GM10266 (cell line): Measurements from ENCODE around the gene DIP2A.
"Not testable (repeated sequence)": the region's sequence is repeated elsewhere in the genome, so short reads cannot be mapped to it uniquely, and the experiment has no call there.

Experiments
- DNase-seq: peaks from one replicate; pipeline ENCODE4 v3.0.0; 2012; ENCODE audit errors: extremely low spot score
- TF ChIP-seq, protein P1 (sequence below): IDR thresholded peaks from 2 replicates; pipeline ENCODE4 v1.5.1; 2012; ENCODE audit warnings: mild to moderate bottlenecking, low read depth; ENCODE audit not compliant: control insufficient read depth, insufficient read depth; ENCODE audit errors: missing control alignments

DIP2A gene

DNA sequence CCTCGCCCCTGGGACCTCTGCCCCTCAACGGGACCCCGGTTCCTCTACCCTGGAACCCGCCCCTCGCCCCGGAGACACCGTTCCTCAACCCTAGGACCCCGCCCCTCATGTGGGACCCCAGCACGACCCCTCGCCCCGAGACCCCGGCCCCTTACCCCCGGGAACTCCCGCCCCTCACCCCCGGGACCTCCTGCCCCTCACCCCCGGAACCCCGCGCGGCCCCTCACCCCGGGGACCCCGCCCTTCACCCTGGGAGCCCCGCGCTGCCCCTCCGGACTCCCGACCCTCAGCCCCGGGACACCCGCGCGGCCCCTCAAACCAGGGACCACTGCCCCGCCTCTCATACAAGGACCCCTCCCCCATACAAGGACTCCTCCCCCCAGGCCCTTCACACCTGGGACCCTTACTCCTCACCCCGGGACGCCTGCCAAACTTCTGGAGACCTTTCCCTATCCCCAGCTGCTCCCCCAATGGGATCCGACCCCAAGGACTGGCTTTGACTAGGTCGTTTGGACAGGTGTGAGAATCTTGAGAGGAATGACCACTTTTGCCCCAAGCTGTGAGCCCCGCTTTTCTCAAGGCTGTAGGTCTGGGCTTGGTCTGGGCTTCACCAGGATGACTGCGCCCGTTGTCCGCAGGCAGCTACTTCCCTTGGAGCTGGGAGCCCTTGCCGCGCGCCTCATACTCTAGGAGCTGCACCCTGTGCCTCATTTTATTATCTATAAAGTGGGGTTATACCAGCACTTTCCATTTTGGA, 843 bp downstream of the DIP2A start:
- TF ChIP-seq, protein P1, sequence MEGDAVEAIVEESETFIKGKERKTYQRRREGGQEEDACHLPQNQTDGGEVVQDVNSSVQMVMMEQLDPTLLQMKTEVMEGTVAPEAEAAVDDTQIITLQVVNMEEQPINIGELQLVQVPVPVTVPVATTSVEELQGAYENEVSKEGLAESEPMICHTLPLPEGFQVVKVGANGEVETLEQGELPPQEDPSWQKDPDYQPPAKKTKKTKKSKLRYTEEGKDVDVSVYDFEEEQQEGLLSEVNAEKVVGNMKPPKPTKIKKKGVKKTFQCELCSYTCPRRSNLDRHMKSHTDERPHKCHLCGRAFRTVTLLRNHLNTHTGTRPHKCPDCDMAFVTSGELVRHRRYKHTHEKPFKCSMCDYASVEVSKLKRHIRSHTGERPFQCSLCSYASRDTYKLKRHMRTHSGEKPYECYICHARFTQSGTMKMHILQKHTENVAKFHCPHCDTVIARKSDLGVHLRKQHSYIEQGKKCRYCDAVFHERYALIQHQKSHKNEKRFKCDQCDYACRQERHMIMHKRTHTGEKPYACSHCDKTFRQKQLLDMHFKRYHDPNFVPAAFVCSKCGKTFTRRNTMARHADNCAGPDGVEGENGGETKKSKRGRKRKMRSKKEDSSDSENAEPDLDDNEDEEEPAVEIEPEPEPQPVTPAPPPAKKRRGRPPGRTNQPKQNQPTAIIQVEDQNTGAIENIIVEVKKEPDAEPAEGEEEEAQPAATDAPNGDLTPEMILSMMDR, result no peak
- no peak for DNase-seq

- TF ChIP-seq, protein P1, result no peak
- no peak for DNase-seq
These were observed 3.2 kb downstream of the DIP2A start for GRCh38 chr21:46461909-46462308.

- not testable (repeated sequence) for DNase-seq
These were observed 6.5 kb downstream of the DIP2A start for GRCh38 chr21:46465153-46465552.

DNA sequence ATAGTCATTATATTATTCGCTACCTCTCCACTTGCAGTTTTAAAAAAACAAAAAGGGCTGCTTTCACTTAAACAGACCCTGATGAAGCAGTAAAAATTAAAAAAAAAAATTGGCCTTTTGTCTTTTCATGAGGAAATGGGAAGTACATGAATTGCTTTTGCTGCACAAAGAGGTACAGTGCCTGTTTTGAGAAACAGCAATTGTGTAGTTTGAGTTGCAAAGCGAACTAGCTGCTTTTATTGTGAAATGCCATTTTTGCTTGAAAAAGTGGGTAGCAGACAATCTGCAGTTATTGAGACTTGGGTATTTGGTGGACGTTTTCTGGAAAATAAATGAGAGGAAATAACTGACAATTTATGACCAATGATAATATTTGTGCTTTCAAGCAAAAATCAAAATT, 7.0 kb downstream of the DIP2A start:
- TF ChIP-seq, protein P1, result no peak
- no peak for DNase-seq

- DNase-seq, result no peak
- TF ChIP-seq, protein P1, result no peak
These were observed 9.6 kb downstream of the DIP2A start for GRCh38 chr21:46468108-46468774.

DNA sequence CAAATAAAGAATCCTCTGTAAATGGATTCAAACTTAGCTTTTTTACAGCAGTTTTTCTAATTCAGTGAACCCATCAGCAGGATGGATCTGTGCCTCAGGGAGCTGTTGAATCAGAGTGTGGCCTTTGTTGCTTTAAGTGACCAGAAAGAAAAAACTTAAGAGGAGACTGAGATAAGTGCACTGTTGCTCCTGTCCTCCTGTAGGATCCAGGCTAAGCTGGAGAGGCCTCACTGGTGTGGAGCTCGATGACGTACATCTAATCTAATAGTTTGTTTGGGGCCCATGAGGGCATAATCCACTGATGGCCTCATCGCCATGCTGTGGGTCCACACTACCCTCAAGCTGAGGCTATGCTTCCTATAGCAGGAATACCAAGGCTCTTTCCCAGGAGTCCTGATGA, 10.6 kb downstream of the DIP2A start:
- TF ChIP-seq, protein P1, result no peak
- DNase-seq, result no peak

- DNase-seq, result no peak
- TF ChIP-seq, protein P1, result no peak
These were observed 12.8 kb downstream of the DIP2A start for GRCh38 chr21:46471514-46471913.
